Stimulated activated CD8-positive, alpha-beta memory T cell treated with anti-CD3 and anti-CD28 coated beads, Interleukin-7, amount 100 ng/mL, for 48 hours (primary cell): ENCODE data around the gene IFI27L2.
A peak's percentile ranks its signal among the peaks of the same experiment; 100 is the strongest.
"Not testable (repeated sequence)": the region's sequence is repeated elsewhere in the genome, so short reads cannot be mapped to it uniquely, and the experiment has no call there.

Source experiments
- DNase-seq, 2 donors: peaks; one replicate each; pipeline ENCODE4 v3.0.0-alpha.2; 2020; ENCODE audit warnings: low read depth in 1 of 2; ENCODE audit errors: extremely low read depth in 1 of 2

Gene IFI27L2

GRCh38 chr14:94129111-94129757 lies at the start of gene IFI27L2:
TSS of gene IFI27L2 (minus strand) at chr14:94129604. CDS start at chr14:94129564, 40 bp downstream.
- peak; percentile 21 to 70 for DNase-seq

- no peak for DNase-seq
These were observed 48.4 kb upstream of the IFI27L2 start for GRCh38 chr14:94177806-94178205.

GRCh38 chr14:94176808-94177207 lies 47.4 kb upstream of the IFI27L2 start:
- no peak for DNase-seq

- no peak for DNase-seq
These were observed 46.3 kb upstream of the IFI27L2 start for GRCh38 chr14:94175747-94176146.

- no peak for DNase-seq
These were observed 45.8 kb upstream of the IFI27L2 start for GRCh38 chr14:94175011-94175745.

GRCh38 chr14:94174604-94175010 lies 45.2 kb upstream of the IFI27L2 start:
- DNase-seq, result no peak

- DNase-seq, result peak; percentile 60 to 85
These were observed 44.6 kb upstream of the IFI27L2 start, which contains the start of gene PPP4R4 for GRCh38 chr14:94173885-94174603. TSS of gene PPP4R4 (plus strand) at chr14:94174322. CDS start at chr14:94174466, 144 bp downstream.

- DNase-seq, result no peak
These were observed 44.1 kb upstream of the IFI27L2 start for GRCh38 chr14:94173471-94173884.

GRCh38 chr14:94172545-94172944 lies 43.1 kb upstream of the IFI27L2 start:
- no peak for DNase-seq

- no peak for DNase-seq
These were observed 41.8 kb upstream of the IFI27L2 start for GRCh38 chr14:94171208-94171607.

- no peak for DNase-seq
These were observed 40.7 kb upstream of the IFI27L2 start for GRCh38 chr14:94170136-94170535.

- DNase-seq, result no peak
These were observed 36.3 kb upstream of the IFI27L2 start for GRCh38 chr14:94165744-94166143.

GRCh38 chr14:94164685-94165431 lies 35.5 kb upstream of the IFI27L2 start:
- no peak for DNase-seq

- DNase-seq, result no peak
These were observed 34.4 kb upstream of the IFI27L2 start for GRCh38 chr14:94163796-94164195.

GRCh38 chr14:94162466-94162865 lies 33.1 kb upstream of the IFI27L2 start:
- DNase-seq, result no peak

GRCh38 chr14:94161981-94162380 lies 32.6 kb upstream of the IFI27L2 start:
- DNase-seq, result no peak

GRCh38 chr14:94161058-94161457 lies 31.7 kb upstream of the IFI27L2 start:
- no peak for DNase-seq

GRCh38 chr14:94158239-94158883 lies 29.0 kb upstream of the IFI27L2 start:
- no peak for DNase-seq

GRCh38 chr14:94157197-94157596 lies 27.8 kb upstream of the IFI27L2 start:
- DNase-seq, result no peak

GRCh38 chr14:94156143-94156542 lies 26.7 kb upstream of the IFI27L2 start:
- not testable (repeated sequence) for DNase-seq
